CD4-positive, alpha-beta T cell treated with Interleukin-15 for 1 hour (primary cell): ENCODE data around the gene KCNE2.

Source experiments
- DNase-seq: peaks from one replicate; pipeline ENCODE4 v3.0.0-alpha.2; 2020

Gene KCNE2, protein sequence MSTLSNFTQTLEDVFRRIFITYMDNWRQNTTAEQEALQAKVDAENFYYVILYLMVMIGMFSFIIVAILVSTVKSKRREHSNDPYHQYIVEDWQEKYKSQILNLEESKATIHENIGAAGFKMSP

DNA sequence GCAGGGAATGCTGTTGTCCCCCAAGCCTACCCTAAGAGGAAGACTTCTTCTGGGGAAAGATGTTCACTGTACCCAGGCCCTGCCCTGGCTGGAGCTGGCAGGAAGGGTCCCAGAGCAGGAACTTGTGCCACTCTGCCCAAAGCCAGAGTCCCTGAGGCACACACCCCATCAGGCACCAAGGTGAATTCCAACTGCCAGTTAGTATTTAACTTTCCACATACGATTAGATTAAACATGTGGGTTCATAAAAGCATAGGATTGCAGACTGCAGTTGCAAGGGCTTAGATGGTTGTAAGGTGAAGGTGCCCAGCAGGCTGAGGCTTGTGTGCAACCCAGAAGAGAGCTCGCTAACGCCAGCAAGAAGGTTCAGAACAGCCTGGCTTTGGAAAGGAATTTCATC is at the start of gene KCNE2:
Gene KCNE2, plus strand, starts transcription at position 274 of the 400 bp plus-strand sequence. CDS start 6,473 bp downstream, outside the sequence.
- DNase-seq, result no peak

DNA sequence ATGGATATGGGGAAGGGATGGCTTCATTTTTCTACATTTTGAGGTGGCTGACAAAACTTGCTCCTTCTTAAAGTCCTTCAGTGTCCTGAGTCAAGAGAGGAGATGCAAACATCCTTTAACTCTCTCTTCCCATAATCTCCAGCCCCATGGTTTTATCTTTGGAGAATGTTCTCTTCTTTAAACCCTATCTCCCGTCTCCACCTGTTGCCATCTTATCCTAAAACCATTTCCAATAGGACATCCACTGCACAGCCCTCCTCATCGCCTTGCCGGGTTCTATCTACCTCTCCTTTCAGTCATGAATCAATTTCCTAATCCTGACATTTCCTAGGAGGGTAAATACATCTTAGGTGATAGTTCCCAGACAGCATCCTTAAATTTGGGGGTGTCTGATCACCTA is 44.2 kb upstream of the KCNE2 start:
- no peak for DNase-seq

DNA sequence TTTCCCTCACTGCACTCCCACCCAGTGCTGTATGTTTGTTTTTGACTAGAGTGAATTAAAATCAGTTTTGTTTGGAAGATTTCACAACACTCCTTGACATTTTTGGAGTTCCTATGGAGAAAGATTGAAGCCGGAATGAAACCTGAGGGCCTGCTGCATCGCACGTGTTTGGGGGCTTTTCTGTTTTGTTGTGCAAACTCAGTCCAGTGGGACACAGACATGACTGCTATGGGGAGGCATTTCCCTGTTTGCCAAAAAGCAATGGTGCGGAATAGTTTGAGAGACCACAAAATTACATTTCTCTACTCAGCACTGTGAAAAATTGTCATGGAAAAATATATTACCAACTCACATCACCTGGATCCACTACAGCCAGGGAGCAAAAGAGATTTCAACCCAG is 43.8 kb upstream of the KCNE2 start:
- DNase-seq, result no peak

DNA sequence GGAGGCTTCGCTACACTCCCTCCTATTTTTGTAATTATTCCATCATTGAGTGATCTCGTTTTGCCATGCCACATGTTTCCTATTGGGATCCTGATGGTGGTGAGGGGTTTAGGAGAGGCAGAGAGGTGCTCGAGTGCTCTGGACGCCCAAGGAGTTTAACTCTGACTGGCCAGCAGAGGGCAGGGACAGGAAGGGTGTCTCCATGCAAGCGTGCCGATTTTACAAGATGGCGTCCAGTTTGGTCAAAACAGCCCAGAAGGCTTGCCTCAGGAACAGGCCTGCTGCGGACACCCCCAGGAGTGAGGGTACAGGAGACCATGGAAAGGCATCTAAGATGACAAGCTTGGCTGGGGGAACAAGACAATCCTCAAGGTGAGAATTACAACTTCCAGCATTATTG is 33.8 kb upstream of the KCNE2 start:
- no peak for DNase-seq

DNA sequence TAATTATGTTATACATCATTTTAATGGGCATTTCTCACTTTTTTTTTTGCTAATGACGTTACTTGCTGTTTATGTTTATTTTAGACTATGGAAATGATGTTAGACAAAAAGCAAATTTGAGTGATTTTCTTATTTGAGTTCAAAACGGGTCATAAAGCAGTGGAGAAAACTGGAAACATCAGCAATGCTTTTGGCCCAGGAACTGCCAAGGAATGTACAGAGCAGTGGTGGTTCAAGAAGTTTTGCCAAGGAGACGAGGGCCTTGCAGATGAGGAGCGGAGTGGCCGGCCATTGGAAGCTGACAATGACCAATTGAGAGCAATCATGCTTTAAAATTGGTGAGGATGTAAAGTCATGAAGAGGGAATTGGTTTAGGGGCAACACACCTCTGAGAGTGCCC is 32.1 kb upstream of the KCNE2 start:
- no peak for DNase-seq

DNA sequence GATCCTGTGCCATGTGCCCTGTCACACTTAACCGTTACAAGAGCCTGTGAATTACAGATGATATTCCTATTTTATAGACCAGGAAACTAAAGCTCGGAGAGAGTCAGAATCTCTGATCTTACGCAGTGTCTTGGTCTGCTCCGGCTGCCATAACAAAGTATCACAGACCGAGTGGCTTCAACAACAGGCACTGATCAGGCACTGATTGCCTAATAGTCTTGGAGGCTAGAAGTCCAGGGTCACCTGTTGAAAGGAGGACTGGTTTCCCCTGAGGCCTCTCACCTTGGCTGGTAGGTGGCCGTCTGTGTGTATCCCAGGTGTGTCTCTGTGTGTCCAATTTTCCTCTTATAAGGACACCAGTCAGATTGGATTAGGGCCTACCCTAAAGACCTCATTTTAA is 31.5 kb upstream of the KCNE2 start:
- DNase-seq, result no peak

DNA sequence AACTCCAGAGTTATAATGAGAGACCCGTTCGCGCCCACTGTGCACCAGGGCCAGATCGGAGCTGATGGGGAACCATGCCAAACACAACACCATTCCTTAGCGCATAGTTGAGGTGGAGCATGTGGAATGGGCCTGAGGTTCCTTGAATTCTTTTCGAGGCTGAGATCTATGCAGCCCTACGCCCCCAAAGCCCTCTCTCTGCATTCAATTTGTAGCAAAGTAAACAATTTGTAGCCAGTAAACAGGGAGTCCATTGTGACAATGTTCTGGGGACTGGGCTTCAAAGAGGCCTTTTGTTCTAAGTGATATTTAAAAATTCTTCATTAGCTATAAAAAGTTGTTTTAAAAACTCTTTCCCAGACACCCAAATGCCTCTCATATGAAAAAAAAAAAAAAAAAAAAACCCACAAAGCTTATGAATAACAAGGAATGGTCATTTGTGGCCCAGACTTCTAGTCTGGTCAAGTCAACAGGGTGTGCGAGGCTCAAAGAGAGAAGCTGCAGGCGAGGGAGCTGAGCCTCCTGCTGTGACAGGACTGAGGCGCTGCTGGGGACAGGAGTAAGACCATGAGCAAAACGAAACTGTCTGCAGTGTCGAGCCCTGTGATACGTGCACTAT is 30.6 kb upstream of the KCNE2 start:
- no peak for DNase-seq

DNA sequence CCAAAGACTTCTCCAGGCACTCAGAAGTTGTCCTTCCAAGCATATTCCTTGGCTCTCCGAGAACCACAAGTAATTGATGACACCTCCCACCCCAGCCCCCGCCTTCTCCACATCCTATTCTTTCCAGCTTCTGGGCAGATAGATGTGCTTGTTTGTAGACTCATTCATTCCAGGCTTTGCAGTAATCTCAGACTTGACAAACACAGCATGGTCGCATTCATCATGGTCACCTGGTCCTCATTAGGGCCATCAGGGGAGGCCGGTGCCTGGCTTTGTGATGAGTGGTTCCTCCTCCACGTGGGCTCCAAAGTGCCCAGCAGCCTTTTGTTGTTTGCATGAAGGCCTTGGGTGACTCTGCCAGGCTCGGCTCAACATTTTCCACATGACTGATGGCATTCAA is 28.5 kb upstream of the KCNE2 start:
- DNase-seq, result no peak

DNA sequence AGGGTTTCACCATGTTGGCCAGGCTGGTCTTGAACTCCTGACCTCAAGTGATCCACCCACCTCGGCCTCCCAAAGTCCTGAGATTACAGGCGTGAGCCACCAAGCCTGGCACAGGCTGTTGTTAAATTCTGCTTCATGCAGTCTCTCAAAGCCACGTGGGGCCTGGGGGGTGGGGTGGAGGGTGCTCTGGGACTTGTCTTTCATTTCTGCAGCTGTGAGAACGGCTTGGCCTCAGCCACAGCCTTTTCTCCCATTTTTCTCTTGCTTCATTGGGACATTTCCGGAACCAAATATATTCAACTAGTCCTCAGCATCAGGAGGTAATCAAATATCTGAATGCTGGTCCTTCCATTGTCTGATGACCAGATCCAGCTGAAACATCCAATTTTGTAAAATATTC is 27.6 kb upstream of the KCNE2 start:
- DNase-seq, result no peak

DNA sequence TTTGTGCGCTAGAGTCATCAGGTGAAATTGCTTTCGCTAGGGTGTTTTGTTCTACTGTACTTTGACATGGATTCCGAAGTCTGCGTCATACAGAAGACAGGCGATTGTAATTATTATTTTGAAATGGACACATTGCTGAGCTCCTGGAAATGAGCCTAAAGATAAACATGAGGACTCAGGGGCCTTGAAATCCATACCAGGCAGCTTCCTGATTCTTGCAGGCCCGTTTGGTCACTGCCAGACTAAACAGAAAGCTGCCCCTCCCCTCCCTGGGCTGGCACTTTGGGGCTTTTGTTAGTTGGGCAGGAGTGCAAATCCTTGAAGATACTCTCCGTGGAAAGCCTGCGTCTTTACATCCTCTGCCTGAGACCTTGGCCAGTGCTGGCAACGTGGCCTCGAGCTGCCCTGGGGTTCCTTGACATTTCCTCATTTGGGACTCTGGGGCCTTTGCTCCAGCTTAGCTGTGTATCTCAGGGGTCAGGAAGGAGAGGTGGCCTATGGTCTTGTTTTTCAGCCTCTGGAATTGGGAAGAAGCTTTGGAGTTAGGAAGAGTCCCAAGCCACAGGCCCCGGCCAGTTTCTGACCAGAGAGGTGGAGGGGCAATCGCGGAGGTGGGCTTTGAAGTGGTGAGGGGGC is 26.9 kb upstream of the KCNE2 start:
- no peak for DNase-seq

DNA sequence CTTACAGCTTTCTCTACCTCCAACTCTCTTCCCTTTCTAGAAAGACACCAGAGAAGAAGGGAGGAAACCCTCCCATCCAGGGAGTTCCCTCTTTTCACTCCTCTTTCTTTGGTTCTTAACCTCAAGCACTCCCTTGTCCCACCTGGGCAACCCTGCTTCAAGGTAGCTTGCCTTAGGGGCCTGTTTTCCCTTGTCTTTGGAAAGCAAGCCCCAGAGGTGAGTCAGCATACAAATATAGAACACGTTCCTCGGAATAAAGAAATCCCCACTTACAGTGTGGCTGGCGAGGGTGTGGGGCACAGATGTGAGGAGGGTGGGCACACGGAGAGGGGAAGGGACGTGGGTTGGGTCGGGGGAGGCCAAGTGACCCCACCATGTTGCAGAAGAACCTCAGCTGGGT is 26.1 kb upstream of the KCNE2 start:
- DNase-seq, result no peak

DNA sequence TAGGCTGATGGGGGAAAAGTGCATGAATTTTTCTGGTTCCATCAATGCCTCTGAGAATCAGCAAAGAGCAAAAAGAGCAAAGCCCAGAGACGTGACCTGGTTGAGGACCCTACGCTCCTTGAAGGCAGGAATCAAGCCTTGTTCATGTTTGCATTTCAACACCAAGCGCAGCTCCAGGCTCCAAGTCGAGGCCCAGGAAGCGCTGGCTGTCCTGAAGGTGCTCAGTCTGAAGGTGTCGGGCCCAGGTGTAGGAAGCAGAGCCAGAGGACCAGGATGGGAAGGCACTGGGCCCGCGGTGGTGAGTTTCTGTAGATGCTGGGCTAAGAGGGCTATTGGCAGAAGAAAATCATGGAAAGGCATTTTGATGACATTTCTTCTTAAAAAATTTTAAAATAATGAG is 25.6 kb upstream of the KCNE2 start:
- no peak for DNase-seq

DNA sequence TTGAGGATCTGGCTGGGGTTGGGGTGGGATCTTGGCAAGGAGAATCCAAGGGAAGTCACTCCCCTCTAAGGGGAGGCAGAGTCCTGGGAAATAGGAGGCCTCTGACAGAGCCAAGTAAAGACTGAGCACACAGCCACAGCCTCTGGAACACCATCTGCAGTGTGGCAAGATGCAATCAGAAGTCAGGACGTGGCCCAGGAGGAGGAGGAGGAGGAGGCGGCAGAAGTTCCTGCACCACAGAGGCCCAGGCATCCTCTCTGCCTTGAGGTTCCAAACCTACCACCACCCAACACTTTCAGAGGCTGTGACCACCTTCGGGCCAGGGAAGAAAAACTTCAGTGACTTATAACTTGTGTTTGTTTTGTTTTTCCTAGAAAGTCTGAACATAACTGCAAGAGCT is 23.7 kb upstream of the KCNE2 start:
- no peak for DNase-seq

DNA sequence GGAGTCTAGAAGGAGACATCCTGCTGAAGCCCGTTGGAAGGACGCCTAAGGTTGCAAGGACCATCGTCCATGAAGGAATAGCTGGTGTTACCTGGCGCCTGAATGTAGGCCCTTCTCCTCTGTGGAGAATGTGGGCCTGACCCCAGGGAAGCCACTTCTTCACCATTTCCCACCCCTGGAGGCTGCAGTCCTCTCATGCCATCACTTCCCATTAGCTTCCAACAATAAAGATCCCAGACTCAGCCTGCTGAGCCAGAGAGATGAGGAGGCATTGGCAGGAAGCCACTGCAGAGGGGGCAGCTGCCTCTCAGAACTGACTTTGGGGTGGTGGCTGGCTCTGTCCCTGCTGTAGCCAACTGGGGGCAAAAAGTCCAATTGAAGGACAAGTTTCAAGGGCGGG is 21.3 kb upstream of the KCNE2 start:
- DNase-seq, result no peak

DNA sequence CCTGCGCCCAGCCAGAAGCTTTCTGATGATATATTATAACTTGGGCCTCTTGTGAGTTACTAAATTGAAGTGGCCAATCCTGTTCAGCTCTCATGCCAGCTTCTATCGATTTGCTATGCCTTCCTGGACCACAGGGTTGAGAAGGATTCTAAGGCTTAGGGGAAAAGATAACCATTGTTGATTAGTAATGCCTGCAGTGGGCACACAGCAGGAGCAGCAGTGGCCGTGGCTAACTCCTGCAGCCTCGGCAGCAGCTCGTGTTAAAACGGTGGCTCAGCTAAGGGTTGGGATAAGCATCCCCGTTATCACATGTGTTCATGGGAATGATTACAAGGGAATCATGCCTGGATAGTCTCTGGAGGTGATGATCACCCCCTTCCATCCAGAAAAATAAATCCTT is 20.5 kb upstream of the KCNE2 start:
- DNase-seq, result no peak

DNA sequence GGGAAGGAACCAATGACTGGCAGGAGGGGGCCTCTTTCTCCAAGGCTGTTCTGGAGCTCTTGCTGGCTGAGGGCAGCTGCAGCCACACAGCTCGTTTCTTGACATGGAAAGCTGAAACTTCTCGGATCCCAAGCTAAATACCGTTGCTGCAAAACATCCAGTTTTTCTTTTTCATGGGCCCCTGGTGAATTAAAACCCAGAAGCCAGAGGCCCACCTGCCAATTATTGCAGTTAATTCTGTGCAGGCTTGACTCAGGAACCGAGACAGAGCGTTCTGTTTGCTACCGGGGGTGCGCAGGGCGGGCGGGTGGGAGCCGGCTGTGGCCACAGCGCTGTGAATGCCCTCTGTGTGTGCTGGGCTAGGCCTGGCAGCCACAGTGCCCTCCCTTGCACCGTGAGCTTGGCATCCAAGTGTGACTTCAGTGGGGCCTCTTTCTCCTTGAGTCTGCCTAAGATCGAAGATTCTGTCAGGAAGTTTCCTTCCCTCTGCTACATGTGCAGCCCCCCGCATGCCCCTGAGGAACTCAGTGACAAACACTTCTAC is 19.9 kb upstream of the KCNE2 start:
- DNase-seq, result no peak

DNA sequence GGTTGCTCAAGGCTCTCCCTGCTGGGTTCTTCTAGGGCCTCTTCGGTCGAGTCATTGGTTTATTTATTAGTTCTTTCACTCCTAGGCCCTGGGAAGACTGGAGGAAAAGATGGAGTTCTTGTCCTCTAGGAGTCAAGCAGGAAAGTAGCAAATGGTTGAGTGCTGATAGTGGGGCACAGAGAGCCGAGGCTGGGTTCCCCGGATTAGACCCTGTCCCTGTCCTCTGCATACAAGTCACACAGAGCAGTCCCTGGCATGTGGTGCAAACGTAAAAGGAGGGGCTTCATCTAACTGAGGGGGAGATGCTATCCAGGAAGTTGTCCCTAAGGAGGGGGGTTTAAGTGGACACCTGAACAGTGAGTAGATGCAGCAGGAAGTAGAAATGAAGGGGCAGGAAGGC is 19.2 kb upstream of the KCNE2 start:
- DNase-seq, result no peak

DNA sequence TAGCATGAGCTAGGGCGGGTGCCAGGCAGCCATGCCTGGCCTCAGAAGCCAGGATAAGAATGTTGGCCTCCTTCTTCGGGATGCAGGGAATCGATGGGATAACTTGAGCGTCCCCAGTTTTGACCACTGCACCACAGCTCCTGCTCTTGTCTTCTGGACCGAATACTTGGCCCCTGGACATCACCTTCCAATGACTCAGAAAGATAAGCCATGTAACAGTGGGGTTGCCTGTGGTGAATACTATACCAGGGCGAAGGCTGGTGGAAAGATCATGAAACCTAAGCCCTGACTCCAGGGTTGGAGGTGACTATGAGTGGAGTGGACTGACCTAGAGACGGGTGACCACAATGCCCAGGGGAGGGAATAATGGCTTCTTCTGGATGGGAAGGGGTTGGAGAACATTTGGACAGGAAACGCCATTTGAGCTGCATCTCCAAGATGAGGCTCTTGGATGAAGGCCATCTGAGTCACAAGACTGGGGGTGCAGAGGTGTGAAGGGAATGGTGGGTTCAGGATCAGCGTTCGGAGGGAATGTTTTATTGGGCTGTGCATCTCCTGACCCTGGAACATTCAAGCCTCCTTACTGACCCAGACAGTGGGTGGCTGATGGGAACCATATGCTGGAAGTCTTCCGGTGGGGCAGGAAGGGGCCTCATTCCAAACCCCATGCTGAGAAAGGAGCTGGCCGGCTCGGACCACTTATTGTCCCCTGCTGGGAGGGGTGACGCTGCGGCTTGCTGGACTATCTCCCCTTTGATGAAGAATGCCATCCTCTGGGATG is 18.5 kb upstream of the KCNE2 start:
- no peak for DNase-seq

DNA sequence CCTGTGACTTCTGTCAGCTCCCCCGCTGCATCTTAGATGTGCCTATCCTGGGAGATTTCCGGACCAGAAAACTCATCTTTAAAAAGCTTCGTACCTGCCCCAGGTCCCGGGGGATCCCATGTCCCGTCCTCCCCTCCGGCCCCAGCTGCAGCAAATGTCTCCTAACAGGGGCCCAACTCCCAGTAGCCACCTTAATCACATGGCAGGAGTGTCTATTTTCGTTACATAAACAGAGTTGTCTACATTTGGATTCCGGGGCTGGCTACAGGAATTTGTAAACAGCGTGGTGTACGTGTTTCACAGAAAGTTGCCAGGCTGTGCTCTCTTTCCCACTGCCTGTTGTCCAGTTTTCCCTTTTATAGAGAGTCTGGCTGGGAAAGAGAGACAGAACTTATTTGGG is 17.9 kb upstream of the KCNE2 start:
- DNase-seq, result no peak

DNA sequence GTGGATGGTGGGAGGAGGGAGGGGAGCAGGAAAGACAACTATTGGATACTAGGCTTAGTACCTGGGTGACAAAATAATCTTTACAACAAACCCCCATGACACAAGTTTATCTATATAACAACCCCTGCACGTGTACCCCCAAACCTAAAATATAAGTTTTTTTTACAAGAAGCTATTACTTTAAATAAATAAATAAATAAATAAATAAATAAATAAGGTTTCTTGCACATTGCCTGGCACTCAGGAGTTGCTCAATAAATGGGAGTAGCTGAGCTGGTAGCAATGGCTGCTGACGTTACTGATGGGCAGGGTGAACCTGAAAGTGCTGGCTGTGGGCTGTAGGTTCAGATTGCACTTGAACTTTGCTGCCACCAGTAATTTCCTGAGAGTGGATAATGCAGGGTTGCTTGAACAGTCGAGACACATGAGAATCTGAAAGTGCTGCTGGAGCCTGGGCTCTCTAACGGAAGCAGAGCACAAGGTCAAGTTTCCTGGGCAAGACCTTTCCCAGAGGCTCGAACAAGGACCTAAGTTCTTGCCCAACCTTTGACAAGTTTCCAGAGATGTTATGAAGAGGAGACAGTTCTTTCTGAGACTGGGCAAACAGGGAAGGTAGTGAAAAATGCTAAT is 14.8 kb upstream of the KCNE2 start:
- DNase-seq, result no peak

DNA sequence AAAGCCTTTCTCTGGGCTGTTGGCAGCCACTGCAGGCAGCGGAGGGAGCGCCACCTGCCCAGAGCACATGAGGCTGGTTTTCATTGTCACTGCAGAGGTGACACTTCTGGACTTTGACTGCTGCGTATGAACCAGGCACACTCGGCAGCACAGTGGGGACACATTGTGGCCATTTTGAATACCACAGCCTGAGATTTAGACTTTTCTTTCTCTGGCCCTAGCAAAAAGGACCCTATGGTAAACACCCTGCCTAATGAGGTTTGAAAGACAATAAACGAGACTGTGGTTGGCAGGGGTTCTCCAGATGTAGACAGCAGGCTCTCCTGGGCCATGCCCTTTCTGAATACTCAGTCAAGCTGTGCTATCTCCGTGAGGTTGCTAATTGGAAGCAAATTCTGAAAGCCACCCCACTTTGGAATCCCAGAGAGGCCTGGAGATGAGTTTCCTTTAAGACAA is 12.0 kb upstream of the KCNE2 start:
- DNase-seq, result no peak

DNA sequence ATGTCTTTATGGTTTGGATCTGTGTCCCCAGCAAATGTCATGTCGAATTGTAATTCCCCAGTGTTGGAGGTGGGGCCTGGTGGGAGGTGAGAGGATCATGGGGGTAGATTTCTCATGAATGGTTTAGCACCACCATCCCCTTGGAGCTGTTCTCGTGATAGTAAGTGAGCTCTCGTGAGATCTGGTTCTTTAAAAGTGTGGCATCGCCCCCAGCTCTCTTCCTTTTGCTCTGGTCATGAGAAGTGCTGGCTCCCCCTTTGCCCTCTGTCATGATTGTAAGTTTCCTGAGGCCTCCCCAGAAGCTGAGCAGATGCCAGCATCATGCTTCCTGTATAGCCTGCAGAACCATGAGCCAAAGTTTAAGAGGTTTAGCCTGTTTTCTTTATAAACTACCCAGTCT is 11.2 kb upstream of the KCNE2 start:
- no peak for DNase-seq

DNA sequence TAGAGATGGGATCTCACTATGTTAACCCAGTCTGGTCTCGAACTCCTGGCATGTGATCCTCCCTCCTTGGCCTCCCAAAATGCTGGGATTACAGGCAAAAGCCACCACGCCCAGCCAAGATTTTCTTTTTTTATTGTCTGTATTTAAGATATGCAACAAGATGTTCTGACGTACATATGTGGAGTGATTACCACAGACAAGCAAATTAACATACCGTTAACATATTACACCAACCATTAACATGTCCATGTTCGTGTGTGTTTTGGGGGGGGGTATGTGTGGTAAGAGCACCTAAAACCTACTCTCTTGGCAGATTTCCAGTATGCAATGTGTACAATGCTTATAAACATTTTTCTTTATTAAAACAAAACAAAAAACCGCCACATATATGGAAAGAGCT is 10.6 kb upstream of the KCNE2 start:
- no peak for DNase-seq
